A549 (cell line): Measurements from ENCODE around the gene HAUS3.

Experiments
- CHD4 ChIP-seq: fragments of 200-600 bp; sonication (generic); IDR thresholded peaks from 2 replicates; pipeline ENCODE4 v1.6.1; 2016; ENCODE audit warnings: antibody characterized with exemption, mild to moderate bottlenecking, borderline replicate concordance
- POLR2A ChIP-seq: IDR thresholded peaks from 2 replicates; pipeline ENCODE4 v1.6.1; 2012; ENCODE audit warnings: mild to moderate bottlenecking, low read length
- TF ChIP-seq, protein P1 (sequence below): fragments of >200 bp; sonication (Bioruptor Twin); formaldehyde crosslinking; IDR thresholded peaks from 3 replicates; pipeline ENCODE4 v1.5.1; 2016

DNA sequence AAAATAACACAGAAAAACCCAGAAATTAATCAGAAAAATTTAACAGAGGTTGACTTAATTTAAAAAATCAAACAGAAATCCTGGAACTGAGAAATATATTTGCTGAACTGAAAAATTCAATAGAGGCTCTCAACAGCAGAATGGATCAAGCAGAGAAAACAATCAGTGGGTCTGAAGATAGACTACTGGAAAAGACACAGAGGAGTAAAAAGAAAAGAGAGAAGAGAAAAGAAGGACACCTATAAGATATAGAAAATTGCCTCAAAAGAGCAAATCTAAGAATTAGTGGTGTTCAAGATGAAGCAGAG lies 55.1 kb downstream of the HAUS3 start:
- TF ChIP-seq CHD4 (no peak), POLR2A (no peak)
- TF ChIP-seq, protein P1, sequence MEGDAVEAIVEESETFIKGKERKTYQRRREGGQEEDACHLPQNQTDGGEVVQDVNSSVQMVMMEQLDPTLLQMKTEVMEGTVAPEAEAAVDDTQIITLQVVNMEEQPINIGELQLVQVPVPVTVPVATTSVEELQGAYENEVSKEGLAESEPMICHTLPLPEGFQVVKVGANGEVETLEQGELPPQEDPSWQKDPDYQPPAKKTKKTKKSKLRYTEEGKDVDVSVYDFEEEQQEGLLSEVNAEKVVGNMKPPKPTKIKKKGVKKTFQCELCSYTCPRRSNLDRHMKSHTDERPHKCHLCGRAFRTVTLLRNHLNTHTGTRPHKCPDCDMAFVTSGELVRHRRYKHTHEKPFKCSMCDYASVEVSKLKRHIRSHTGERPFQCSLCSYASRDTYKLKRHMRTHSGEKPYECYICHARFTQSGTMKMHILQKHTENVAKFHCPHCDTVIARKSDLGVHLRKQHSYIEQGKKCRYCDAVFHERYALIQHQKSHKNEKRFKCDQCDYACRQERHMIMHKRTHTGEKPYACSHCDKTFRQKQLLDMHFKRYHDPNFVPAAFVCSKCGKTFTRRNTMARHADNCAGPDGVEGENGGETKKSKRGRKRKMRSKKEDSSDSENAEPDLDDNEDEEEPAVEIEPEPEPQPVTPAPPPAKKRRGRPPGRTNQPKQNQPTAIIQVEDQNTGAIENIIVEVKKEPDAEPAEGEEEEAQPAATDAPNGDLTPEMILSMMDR, result no peak
